ENCODE measurements around the gene TMEM61.
A peak's percentile ranks its signal among the peaks of the same experiment; 100 is the strongest.
"Not testable (repeated sequence)": the region's sequence is repeated elsewhere in the genome, so short reads cannot be mapped to it uniquely, and the experiment has no call there.

Gene TMEM61

DNA sequence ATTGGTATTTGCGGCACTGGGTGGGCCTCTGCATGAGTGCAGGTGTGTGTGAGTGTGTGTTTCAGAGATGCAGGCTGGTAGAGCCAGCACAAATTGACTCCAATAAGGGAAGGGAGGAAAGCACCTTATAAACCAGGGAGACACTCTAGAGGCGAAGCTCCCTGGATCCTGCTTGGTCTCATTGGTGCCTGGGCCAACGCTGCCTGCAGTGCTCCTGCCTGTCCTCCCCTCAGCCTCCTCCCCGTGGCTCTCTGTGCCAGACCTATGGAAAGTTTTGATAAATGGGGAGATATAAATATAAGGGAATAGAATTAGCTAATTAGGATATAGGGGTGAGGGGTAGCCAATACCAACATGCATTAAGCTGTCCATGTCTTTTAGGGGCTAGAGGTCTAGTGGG, 20.9 kb downstream of the TMEM61 start:
- DNase-seq (ENCODE audit: low spot score) = no peak

GRCh38 chr1:55002686-55003085, 22.3 kb downstream of the TMEM61 start:
- no peak for DNase-seq (ENCODE audit: low spot score)

GRCh38 chr1:55005351-55006140, 25.1 kb downstream of the TMEM61 start:
- DNase-seq (ENCODE audit: low spot score) = no peak

DNA sequence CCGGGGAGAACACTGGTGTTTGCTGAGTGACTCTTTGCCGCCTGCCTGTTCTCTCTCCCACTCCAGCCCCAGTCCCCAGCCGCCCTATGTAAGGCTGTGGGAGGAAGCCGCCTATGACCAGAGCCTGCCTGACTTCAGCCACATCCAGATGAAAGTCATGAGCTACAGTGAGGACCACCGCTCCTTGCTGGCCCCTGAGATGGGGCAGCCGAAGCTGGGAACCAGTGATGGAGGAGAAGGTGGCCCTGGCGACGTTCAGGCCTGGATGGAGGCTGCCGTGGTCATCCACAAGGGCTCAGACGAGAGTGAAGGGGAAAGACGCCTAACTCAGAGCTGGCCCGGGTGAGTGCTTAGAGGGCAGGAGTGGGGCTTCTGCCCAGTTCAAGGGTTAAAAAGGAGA, 26.5 kb downstream of the TMEM61 start:
- DNase-seq (ENCODE audit: low spot score) = no peak

DNA sequence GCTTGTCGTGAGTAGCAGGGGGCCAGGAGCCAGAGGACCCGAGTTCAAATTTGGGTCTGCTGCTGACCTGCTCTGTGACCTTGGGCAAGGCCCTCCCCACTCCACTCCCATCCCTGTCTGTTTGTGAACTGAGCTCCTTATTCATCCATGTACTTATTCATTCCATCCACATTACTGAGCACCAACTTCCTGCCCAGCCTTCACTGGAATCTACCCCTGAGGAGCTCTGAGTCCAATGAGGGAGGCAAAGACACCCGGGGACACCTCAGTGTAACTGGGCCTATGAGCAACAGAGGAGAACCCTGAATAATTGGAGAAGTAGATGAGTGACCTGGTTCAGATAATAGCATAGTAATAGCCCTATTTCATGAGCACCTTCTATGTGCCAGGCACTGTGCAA, 27.2 kb downstream of the TMEM61 start:
- DNase-seq (ENCODE audit: low spot score) = no peak

GRCh38 chr1:55010194-55010886, 29.9 kb downstream of the TMEM61 start:
- DNase-seq (ENCODE audit: low spot score) = no peak

DNA sequence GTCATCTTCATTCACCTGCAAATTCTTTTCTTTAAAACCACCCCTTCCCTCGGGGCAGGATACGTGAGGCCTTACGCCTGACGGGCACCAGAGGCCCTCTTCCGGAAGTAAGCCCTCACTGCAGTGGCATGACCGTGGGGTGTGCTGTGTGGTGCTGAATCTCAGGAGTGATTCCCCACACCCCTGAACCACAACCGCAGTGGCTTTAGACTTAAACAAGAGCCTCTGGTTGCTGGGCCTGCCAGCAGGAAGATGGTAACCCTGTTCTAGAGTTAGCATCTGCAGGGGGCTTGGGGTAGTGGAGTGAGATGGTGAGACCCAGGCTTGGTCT, 30.4 kb downstream of the TMEM61 start:
- no peak for DNase-seq (ENCODE audit: low spot score)

GRCh38 chr1:55012661-55013060, 32.2 kb downstream of the TMEM61 start:
- no peak for DNase-seq (ENCODE audit: low spot score)

DNA sequence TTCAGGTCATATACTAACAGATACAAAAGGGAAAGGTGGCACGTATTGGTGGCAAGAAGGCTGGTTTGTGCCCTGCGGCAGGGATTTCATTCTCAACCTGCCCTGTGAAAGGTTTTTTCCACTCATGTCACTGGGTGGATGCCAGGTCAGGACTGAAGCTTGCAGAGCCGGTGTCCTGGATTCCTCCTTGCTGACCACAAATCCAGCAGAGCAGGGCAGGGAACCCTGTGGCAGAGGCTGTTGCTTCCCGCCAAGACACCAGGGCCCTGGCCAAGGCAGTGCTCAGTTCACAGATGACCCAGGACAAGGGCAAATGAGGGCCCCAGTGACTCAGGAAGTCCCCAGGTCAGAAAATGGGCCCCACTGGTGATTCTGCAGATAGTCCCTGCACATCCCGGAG, 34.7 kb downstream of the TMEM61 start:
- no peak for DNase-seq (ENCODE audit: low spot score)

DNA sequence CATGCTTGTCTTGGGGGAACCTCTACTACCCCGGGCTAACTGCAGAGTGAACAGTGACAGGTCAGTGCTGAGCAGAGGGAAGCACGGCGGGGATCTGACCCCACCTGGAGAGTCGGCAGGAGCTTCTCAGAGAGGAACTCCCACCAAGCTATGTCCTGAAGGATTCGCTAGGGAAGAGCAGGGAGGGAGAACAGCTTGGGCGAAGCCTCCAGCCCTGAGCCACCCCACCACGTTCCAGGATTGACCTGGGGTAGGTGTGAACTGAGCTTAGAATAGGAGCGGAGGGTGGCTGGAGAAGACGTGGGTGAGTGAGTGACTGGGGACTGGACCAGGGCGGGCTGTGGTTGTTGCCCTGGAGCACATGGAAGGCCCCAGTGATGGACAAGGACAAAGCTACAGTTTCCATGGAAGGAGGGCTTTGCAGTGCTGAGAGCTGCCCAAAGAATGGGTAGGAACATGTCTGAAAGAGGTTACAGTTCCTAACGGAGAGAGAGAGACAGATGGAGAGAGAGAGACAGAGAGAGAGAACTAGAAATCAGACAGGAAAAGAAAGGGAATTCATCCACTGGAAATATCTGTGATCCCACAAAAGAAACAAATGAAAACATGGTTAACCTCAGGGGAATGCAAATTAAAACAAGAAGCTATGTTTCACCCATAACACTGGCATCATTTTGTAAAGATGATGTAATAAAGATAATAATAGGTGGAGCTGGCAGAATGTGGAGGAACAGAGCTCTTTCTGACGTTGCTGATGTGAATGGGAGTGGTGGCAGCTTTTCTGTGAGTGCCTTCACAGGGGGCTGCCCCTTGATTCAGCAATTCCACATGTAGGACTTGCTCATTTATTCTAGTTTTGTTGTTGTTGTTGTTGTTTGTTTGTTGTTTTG, 35.5 kb downstream of the TMEM61 start:
- DNase-seq (ENCODE audit: low spot score) = no peak

DNA sequence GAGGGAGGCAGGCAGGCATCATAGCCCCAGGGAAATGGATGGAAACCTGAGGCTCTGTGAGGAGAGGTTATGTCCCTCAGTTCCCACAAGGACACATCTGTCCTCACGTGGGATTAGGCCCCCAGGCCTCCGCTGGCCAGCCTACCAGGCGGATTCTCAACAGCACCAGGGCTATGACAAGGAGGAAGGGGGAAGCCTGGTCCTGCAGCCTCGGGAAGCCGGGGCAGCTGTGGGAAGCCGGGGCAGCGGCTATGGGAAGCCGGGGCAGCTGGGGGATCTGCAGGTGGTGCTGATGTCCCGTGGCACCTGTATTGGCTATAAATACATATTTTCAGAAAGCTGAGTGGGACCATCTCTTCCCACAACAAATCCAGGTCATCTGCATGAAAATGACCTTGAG, 38.0 kb downstream of the TMEM61 start:
- DNase-seq (ENCODE audit: low spot score) = no peak

GRCh38 chr1:55021942-55022546, 41.6 kb downstream of the TMEM61 start:
- DNase-seq (ENCODE audit: low spot score) = peak; percentile 68

DNA sequence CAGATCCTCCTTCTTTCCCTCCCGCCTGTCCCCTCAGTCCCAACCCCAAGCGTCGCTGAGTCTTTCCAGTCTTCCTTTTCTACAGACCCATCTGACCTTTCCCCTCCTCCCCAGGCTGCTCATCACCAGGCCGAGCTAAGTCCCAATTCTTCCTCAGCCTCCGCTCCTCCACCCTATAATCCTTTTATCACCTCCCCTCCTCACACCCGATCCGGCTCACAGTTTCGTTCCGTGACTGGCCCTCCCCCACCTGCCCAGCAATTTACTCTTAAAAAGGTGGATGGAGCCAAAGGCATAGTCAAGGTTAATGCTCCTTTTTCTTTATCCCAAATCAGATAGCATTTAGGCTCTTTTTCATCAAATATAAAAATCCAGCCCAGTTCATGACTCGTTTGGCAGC, 43.7 kb downstream of the TMEM61 start:
- DNase-seq (ENCODE audit: low spot score) = not testable (repeated sequence)

- DNase-seq (ENCODE audit: low spot score) = not testable (repeated sequence)
These were observed 46.3 kb downstream of the TMEM61 start for GRCh38 chr1:55026682-55027081.

DNA sequence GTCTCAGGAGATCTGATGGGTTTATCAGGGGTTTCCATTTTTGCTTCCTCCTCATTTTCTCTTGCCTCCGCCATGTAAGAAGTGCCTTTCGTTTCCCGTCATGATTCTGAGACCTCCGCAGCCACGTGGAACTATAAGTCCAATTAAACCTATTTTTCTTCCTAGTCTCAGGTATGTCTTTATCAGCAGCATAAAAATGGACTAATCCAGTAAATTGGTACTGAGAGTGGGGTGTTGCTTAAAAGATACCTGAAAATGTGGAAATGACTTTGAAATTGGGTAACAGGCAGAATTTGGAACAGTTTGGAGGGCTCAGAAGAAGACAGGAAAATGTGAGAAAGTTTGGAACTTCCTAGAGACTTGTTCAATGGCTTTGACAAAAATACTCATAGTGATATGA, 50.7 kb downstream of the TMEM61 start:
- DNase-seq (ENCODE audit: low spot score) = not testable (repeated sequence)

- no peak for DNase-seq (ENCODE audit: low spot score)
These were observed 52.8 kb downstream of the TMEM61 start for GRCh38 chr1:55033265-55033614.

DNA sequence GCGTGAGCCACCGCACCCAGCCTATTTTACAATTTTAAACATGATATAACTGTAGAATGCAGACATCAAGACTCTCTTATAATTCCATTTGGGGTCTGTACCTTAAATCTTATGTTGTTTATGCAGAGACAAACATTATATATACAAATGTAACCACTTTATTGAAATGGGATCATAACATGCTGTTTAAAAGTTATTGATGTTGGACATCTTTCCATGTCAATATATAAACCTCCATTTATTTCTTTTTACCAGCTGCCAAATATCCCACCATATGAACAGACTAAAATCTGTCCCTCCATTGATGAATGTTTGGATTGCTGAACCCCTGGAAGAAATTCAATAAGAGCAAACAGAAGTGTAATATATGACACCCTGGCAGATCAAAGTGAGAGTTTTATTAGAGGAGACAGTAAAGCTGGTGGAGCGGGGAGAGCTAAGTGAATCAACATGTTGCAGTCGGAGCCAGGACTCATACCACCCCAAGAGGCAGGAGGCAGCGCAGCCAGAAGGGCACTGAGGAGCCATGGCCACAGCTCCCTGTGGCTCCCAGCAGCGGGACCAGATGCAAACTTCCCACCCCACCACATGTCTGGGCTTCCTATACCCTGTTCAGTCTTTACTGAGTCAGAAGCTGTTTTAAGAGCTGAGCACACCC, 54.2 kb downstream of the TMEM61 start:
- no peak for DNase-seq (ENCODE audit: low spot score)

GRCh38 chr1:55035904-55036303, 55.5 kb downstream of the TMEM61 start:
- DNase-seq (ENCODE audit: low spot score) = no peak

DNA sequence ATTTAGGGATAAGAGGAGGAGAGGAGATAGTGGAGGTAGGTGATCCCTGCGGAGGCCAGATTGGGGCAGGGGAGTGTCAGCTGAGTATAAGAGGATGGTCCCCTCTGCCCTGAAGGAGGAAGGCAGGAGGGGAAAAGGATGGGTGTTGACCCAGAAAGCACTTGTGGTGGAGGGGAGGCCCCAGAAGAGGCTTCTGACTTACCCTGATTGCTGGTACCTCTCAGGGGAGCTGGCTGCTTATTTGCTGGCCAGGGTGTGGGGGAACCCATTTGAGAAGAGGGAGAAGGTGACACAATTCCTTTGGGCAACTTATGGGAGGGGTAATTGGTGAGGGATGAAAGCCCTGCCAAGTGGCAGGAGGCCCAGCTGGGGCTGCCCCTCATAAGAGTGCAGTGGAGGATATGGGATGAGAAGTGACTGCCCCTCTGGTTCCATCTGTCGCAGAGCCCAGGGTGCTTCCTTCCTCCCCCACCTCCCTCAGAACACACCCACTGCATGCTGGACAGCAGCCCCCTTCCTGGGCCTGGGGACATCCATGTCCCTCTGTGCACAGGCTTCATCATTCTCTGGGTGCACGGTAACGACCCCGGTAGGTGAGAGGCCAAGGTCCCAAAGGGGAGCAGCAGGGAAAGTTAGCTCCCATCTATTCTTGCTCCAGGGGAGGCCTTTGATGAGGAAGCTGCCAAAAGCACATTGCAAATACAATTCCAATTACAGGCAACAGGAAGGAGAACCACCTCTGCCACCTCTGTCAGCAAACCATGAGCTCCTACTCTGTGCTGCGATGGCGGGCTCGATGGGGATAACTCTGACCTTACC, 57.5 kb downstream of the TMEM61 start:
- DNase-seq (ENCODE audit: low spot score) = no peak

DNA sequence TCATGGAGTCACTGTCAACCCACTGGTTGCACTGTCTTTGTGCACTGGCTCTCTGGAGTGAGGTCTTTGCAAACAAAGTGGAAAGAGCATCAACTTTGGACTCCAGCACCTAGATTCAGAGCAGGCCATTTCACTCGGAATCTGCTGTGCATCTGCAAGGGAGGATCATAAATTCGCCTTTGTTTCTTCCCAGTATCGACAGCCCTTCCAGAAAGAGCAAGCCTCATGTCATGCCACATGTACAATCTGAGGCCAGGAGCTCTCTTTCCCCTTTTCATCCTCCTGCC, 58.1 kb downstream of the TMEM61 start:
- DNase-seq (ENCODE audit: low spot score) = no peak

DNA sequence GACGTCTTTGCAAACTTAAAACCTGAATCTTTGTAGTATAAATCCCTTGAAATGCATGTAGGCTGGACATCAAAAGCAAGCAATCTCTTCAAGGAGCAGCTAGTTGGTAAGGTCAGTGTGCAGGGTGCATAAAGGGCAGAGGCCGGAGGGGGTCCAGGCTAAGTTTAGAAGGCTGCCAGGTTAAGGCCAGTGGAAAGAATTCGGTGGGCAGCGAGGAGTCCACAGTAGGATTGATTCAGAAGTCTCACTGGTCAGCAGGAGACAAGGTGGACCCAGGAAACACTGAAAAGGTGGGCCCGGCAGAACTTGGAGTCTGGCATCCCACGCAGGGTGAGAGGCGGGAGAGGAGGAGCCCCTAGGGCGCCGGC, 58.5 kb downstream of the TMEM61 start:
- DNase-seq (ENCODE audit: low spot score) = no peak

Data from activated CD4-positive, alpha-beta T cell treated with anti-CD3 and anti-CD28 coated beads, Interleukin-2, Interleukin-4, amounts not matched to agents 100 ng/mL and 50 ng/mL, durations not matched to agents 16 hours and 8 hours (primary cell).